Measurements from ENCODE around the gene LAMTOR4.
"Not testable (repeated sequence)": the region's sequence is repeated elsewhere in the genome, so short reads cannot be mapped to it uniquely, and the experiment has no call there.

LAMTOR4 gene

GRCh38 chr7:100171087-100171681 is 22.5 kb downstream of the LAMTOR4 start:
- no peak for DNase-seq (ENCODE audit: low spot score)

- no peak for DNase-seq (ENCODE audit: low spot score)
Measured at GRCh38 chr7:100171840-100172239, 23.1 kb downstream of the LAMTOR4 start.

- no peak for DNase-seq (ENCODE audit: low spot score)
Measured at GRCh38 chr7:100173806-100174495, 25.2 kb downstream of the LAMTOR4 start.

GRCh38 chr7:100174582-100174981 is 25.9 kb downstream of the LAMTOR4 start:
- DNase-seq (ENCODE audit: low spot score): no peak

GRCh38 chr7:100175296-100175935 is 26.7 kb downstream of the LAMTOR4 start:
- DNase-seq (ENCODE audit: low spot score): no peak

GRCh38 chr7:100176096-100177044 is 27.7 kb downstream of the LAMTOR4 start:
- DNase-seq (ENCODE audit: low spot score): no peak

- DNase-seq (ENCODE audit: low spot score): peak; percentile 83
Measured at GRCh38 chr7:100177045-100178001, 28.6 kb downstream of the LAMTOR4 start, which contains the start of the genes GPC2 and STAG3. GPC2 (minus strand) TSS chr7:100177381; CDS start chr7:100177199, 182 bp downstream. STAG3 (plus strand) TSS chr7:100177918; CDS start chr7:100180557, 2,639 bp downstream.

- DNase-seq (ENCODE audit: low spot score): not testable (repeated sequence)
Measured at GRCh38 chr7:100180084-100180483, 31.4 kb downstream of the LAMTOR4 start.

- not testable (repeated sequence) for DNase-seq (ENCODE audit: low spot score)
Measured at GRCh38 chr7:100182616-100183015, 33.9 kb downstream of the LAMTOR4 start.

- DNase-seq (ENCODE audit: low spot score): not testable (repeated sequence)
Measured at GRCh38 chr7:100183090-100183489, 34.4 kb downstream of the LAMTOR4 start.

- no peak for DNase-seq (ENCODE audit: low spot score)
Measured at GRCh38 chr7:100185726-100186125, 37.0 kb downstream of the LAMTOR4 start.

GRCh38 chr7:100189061-100189460 is 40.3 kb downstream of the LAMTOR4 start:
- DNase-seq (ENCODE audit: low spot score): no peak

GRCh38 chr7:100190048-100190711 is 41.5 kb downstream of the LAMTOR4 start:
- DNase-seq (ENCODE audit: low spot score): peak; percentile 27

GRCh38 chr7:100191775-100192174 is 43.1 kb downstream of the LAMTOR4 start:
- no peak for DNase-seq (ENCODE audit: low spot score)

- DNase-seq (ENCODE audit: low spot score): not testable (repeated sequence)
Measured at GRCh38 chr7:100192281-100192862, 43.7 kb downstream of the LAMTOR4 start.

GRCh38 chr7:100192969-100193368 is 44.3 kb downstream of the LAMTOR4 start:
- no peak for DNase-seq (ENCODE audit: low spot score)

- no peak for DNase-seq (ENCODE audit: low spot score)
Measured at GRCh38 chr7:100195222-100195621, 46.5 kb downstream of the LAMTOR4 start.

GRCh38 chr7:100195901-100196322 is 47.2 kb downstream of the LAMTOR4 start:
- DNase-seq (ENCODE audit: low spot score): not testable (repeated sequence)

GRCh38 chr7:100198266-100198665 is 49.5 kb downstream of the LAMTOR4 start:
- no peak for DNase-seq (ENCODE audit: low spot score)

GRCh38 chr7:100200693-100201092 is 52.0 kb downstream of the LAMTOR4 start:
- DNase-seq (ENCODE audit: low spot score): no peak

Measured in hematopoietic multipotent progenitor cell treated with erythropoietin and hydrocortisone succinate and interleukin-3 and kit ligand, for 17 days (in vitro differentiated cells).